CD4-positive, alpha-beta T cell (primary cell): ENCODE measurements around the gene ABHD1. TPM values are rescaled to one million over a fixed set of nuclear protein-coding genes. Genes with fewer than 3 reads are reported as not detected.

Source experiments
- ATAC-seq: fragments of 200-7000 bp; cut with Tn5 transposase; one replicate; pipeline ENCODE4 v1.10.0; 2022; ENCODE audit warnings: mild to moderate bottlenecking; ENCODE audit not compliant: poor library complexity
- CTCF ChIA-PET: fragments of 350-600 bp; sonication (Branson Sonifier 250); formaldehyde crosslinking; loops from one replicate; lab custom pipeline; 2021; ENCODE audit warnings: antibody characterized with exemption, inconsistent platforms; lab: Charles Lee
- POLR2A ChIA-PET: fragments of 350-600 bp; sonication (Branson Sonifier 250); formaldehyde crosslinking; loops from one replicate; lab custom pipeline; 2021; ENCODE audit warnings: antibody characterized with exemption, inconsistent platforms; lab: Charles Lee
- DNase-seq, 14 experiments: peaks; one replicate each; pipeline ENCODE4 v3.0.0-alpha.2; 2013 to 2020; ENCODE audit warnings: mixed read lengths in 2 of 14
- H3K27ac ChIP-seq, 2 donors: one replicate each; pipeline versions ENCODE4 v1.5.1 to v1.7.0; 2013; ENCODE audit warnings: low read length in 2 of 2, low read depth in 1 of 2, mild to moderate bottlenecking in 1 of 2
- H3K27me3 ChIP-seq, 2 experiments: 1 replicate in 1 of 2; 2 replicates in 1 of 2; pipeline versions ENCODE4 v1.6.1 to v1.7.0; 2013; ENCODE audit warnings: low read length in 2 of 2, control low read depth in 1 of 2, mild to moderate bottlenecking in 1 of 2, moderate library complexity in 1 of 2; ENCODE audit not compliant: insufficient read depth in 2 of 2, control insufficient read depth in 1 of 2
- H3K36me3 ChIP-seq: one replicate; pipeline ENCODE4 v1.6.1; 2013; ENCODE audit warnings: low read length, control low read depth; ENCODE audit not compliant: insufficient read depth
- H3K4me1 ChIP-seq: one replicate; pipeline ENCODE4 v1.6.1; 2013; ENCODE audit warnings: low read length, control low read depth; ENCODE audit not compliant: insufficient read depth
- H3K4me3 ChIP-seq: one replicate; pipeline ENCODE4 v1.5.1; 2013; ENCODE audit warnings: mild to moderate bottlenecking, low read length, moderate library complexity
- H3K9me3 ChIP-seq, 2 experiments: 1 replicate in 1 of 2; 2 replicates in 1 of 2; pipeline versions ENCODE4 v1.6.1 to v1.7.0; 2013; ENCODE audit warnings: low read length in 2 of 2, mild to moderate bottlenecking in 2 of 2, control low read depth in 1 of 2, moderate library complexity in 1 of 2; ENCODE audit not compliant: control insufficient read depth in 1 of 2, insufficient read depth in 1 of 2
- H3K27ac Mint-ChIP-seq: one replicate; pipeline ENCODE4 v1.8.0; 2020; ENCODE audit warnings: mixed read lengths
- H3K27me3 Mint-ChIP-seq: one replicate; pipeline ENCODE4 v1.8.0; 2021; ENCODE audit warnings: mixed read lengths
- H3K36me3 Mint-ChIP-seq: one replicate; pipeline ENCODE4 v1.8.0; 2021; ENCODE audit warnings: low read depth, mixed read lengths
- H3K4me1 Mint-ChIP-seq: one replicate; pipeline ENCODE4 v1.8.0; 2021; ENCODE audit warnings: low read depth, mixed read lengths
- H3K4me3 Mint-ChIP-seq: one replicate; pipeline ENCODE4 v1.8.0; 2020; ENCODE audit warnings: mild to moderate bottlenecking, mixed read lengths
- H3K9me3 Mint-ChIP-seq: one replicate; pipeline ENCODE4 v1.8.0; 2020; ENCODE audit warnings: mixed read lengths
- CTCF ChIP-seq: fragments of 200-600 bp; IDR thresholded peaks from one replicate; pipeline ENCODE4 v1.8.0; 2022; ENCODE audit warnings: antibody characterized with exemption, mild to moderate bottlenecking
- intact Hi-C, 2 experiments: fragments of 100-400 bp; cut with DNase I in 1 of 2; cut with micrococcal nuclease in 1 of 2; formaldehyde crosslinking; loops; one replicate each; pipeline versions ENCODE4 v1.15.1 to v1.9.0; 2023 to 2025; cut with DNase I, micrococcal nuclease
- total RNA-seq, 174 experiments: library from RNA in 2 of 174; stranded (reverse) in 2 of 174; gene quantifications; one replicate each; pipeline ENCODE4 v1.2.3 and lab custom pipeline; 2021 to 2026

The ABHD1 gene
- total RNA-seq, 2 experiments from 2014 or later = 1.0 to 1.3 TPM

GRCh38 chr2:27126252-27126710, 2.7 kb downstream of the ABHD1 start:
- Mint-ChIP-seq H3K4me1 (peaks cover 8% of the 10 kb centered on the region), H3K27me3 (no peaks in the 10 kb centered on the region), H3K9me3 (no peaks in the 10 kb centered on the region), H3K27ac (no peak overlapping the region), H3K36me3 (peaks cover 24% of the 10 kb centered on the region), H3K4me3 (peak overlapping the region; percentile 25)
- Histone ChIP-seq H3K27ac (no peak overlapping the region), H3K27me3 (no peaks in the 10 kb centered on the region), H3K4me3 (no peak overlapping the region), H3K9me3 (no peaks in the 10 kb centered on the region), H3K36me3 (peaks cover 20% of the 10 kb centered on the region), H3K4me1 (peaks cover 17% of the 10 kb centered on the region)
- ATAC-seq (no peak), DNase-seq (no peak)
- no peak for TF ChIP-seq CTCF
- intact Hi-C loops = no loop called here
- ChIA-PET POLR2A (no interaction called here), CTCF (no interaction called here)

GRCh38 chr2:27127883-27128667, 4.5 kb downstream of the ABHD1 start:
- ChIA-PET POLR2A (interaction anchor here (1.0 kb wide), 1 partner anchor 41 kb away, joined by 3 read pairs; no protein-coding TSS in a partner anchor), CTCF (no interaction called here)
- Mint-ChIP-seq H3K4me3 (no peak overlapping the region), H3K9me3 (no peaks in the 10 kb centered on the region), H3K27ac (peak overlapping the region; percentile 44), H3K4me1 (peaks cover 10% of the 10 kb centered on the region), H3K36me3 (peaks cover 31% of the 10 kb centered on the region), H3K27me3 (no peaks in the 10 kb centered on the region)
- Histone ChIP-seq H3K4me3 (no peak overlapping the region), H3K4me1 (peaks cover 24% of the 10 kb centered on the region), H3K27me3 (no peaks in the 10 kb centered on the region), H3K36me3 (peaks cover 36% of the 10 kb centered on the region), H3K9me3 (no peaks in the 10 kb centered on the region), H3K27ac (no peak overlapping the region)
- TF ChIP-seq CTCF = no peak
- ATAC-seq = no peak
- intact Hi-C loops = no loop called here
- no peak for DNase-seq

GRCh38 chr2:27128668-27129571, 5.3 kb downstream of the ABHD1 start:
- peaks cover 25% of the 10 kb centered on the region for H3K4me1 ChIP-seq
- H3K9me3 ChIP-seq = no peaks in the 10 kb centered on the region
- peaks cover 40% of the 10 kb centered on the region for H3K36me3 Mint-ChIP-seq
- H3K36me3 ChIP-seq = peaks cover 36% of the 10 kb centered on the region
- ChIA-PET POLR2A (interaction anchor here (1.0 kb wide), 1 partner anchor 42 kb away, joined by 3 read pairs; no protein-coding TSS in a partner anchor), CTCF (no interaction called here)
- H3K27me3 Mint-ChIP-seq = no peaks in the 10 kb centered on the region
- peak overlapping the region; percentile 38 for H3K4me3 Mint-ChIP-seq
- no peak for TF ChIP-seq CTCF
- no peaks in the 10 kb centered on the region for H3K27me3 ChIP-seq
- peak overlapping the region; percentile 44 for H3K27ac Mint-ChIP-seq
- intact Hi-C loops = no loop called here
- DNase-seq (no peak), ATAC-seq (no peak)
- H3K4me3 ChIP-seq = no peak overlapping the region
- H3K4me1 Mint-ChIP-seq = peaks cover 14% of the 10 kb centered on the region
- no peak overlapping the region for H3K27ac ChIP-seq
- H3K9me3 Mint-ChIP-seq = no peaks in the 10 kb centered on the region
